SK-N-SH treated with all-trans-retinoic acid at 6 μM for 48 hours (cell line): ENCODE results near the gene CD300LF.

Experiments
- ATAC-seq: fragments of 200-7000 bp; cut with Tn5 transposase; 3 replicates; pipeline ENCODE4 v1.9.1; 2020; ENCODE audit warnings: mild to moderate bottlenecking, moderate library complexity
- ARNTL ChIP-seq: fragments of 450-650 bp; formaldehyde crosslinking; IDR thresholded peaks from 2 replicates; pipeline ENCODE4 v1.5.0; 2020; ENCODE audit warnings: low read depth, mild to moderate bottlenecking, moderate library complexity, borderline replicate concordance
- BACH2 ChIP-seq: fragments of 250-450 bp; sonication (Bioruptor Pico); IDR thresholded peaks from 2 replicates; pipeline ENCODE4 v1.9.0; 2021; ENCODE audit warnings: mild to moderate bottlenecking, borderline replicate concordance
- CREB5 ChIP-seq: fragments of 250-450 bp; sonication (Bioruptor Pico); IDR thresholded peaks from 2 replicates; pipeline ENCODE4 v1.5.1; 2020; ENCODE audit warnings: low read depth, mild to moderate bottlenecking, moderate library complexity
- CSDC2 ChIP-seq: fragments of 250-450 bp; sonication (Bioruptor Pico); IDR thresholded peaks from 2 replicates; pipeline ENCODE4 v1.5.0; 2020; ENCODE audit warnings: mild to moderate bottlenecking, moderate library complexity
- CSRNP3 ChIP-seq: fragments of 250-450 bp; sonication (Bioruptor Pico); IDR thresholded peaks from 2 replicates; pipeline ENCODE4 v1.5.1; 2021; ENCODE audit warnings: mild to moderate bottlenecking, moderate library complexity
- ESRRG ChIP-seq: fragments of 250-450 bp; sonication (Bioruptor Pico); IDR thresholded peaks from 2 replicates; pipeline ENCODE4 v1.6.1; 2021; ENCODE audit warnings: mild to moderate bottlenecking
- GLIS3 ChIP-seq: fragments of 250-450 bp; sonication (Bioruptor Pico); IDR thresholded peaks from 2 replicates; pipeline ENCODE4 v1.5.0; 2020; ENCODE audit warnings: mild to moderate bottlenecking, moderate library complexity
- ISL1 ChIP-seq: fragments of 250-450 bp; sonication (Bioruptor Pico); IDR thresholded peaks from 2 replicates; pipeline ENCODE4 v2.1.2; 2022; ENCODE audit warnings: mild to moderate bottlenecking, moderate library complexity
- OSR1 ChIP-seq: fragments of 250-450 bp; sonication (Bioruptor Pico); IDR thresholded peaks from 2 replicates; pipeline ENCODE4 v1.8.0; 2022; ENCODE audit warnings: moderate library complexity, mild to moderate bottlenecking, inconsistent platforms
- PATZ1 ChIP-seq: fragments of 250-450 bp; sonication (Bioruptor Pico); IDR thresholded peaks from 2 replicates; pipeline ENCODE4 v1.8.0; 2020; ENCODE audit warnings: mild to moderate bottlenecking, moderate library complexity, borderline replicate concordance
- POU6F1 ChIP-seq: fragments of 250-450 bp; sonication (Bioruptor Pico); IDR thresholded peaks from 2 replicates; pipeline ENCODE4 v1.8.0; 2021; ENCODE audit warnings: low read depth, mild to moderate bottlenecking, moderate library complexity, borderline replicate concordance
- SNAI2 ChIP-seq: fragments of 250-450 bp; sonication (Bioruptor Pico); IDR thresholded peaks from 2 replicates; pipeline ENCODE4 v1.5.0; 2020; ENCODE audit warnings: mild to moderate bottlenecking, moderate library complexity
- TCF4 ChIP-seq: fragments of 250-450 bp; sonication (Bioruptor Pico); IDR thresholded peaks from 2 replicates; pipeline ENCODE4 v1.8.0; 2021; ENCODE audit warnings: mild to moderate bottlenecking, moderate library complexity, borderline replicate concordance
- TOX ChIP-seq: fragments of 250-450 bp; sonication (Bioruptor Pico); IDR thresholded peaks from 2 replicates; pipeline ENCODE4 v1.8.0; 2021; ENCODE audit warnings: mild to moderate bottlenecking, moderate library complexity, borderline replicate concordance
- TSHZ2 ChIP-seq: fragments of 250-450 bp; sonication (Bioruptor Pico); IDR thresholded peaks from 2 replicates; pipeline ENCODE4 v1.5.0; 2020; ENCODE audit warnings: mild to moderate bottlenecking, moderate library complexity
- ZC3H10 ChIP-seq: fragments of 250-450 bp; sonication (Bioruptor Pico); IDR thresholded peaks from 2 replicates; pipeline ENCODE4 v1.5.1; 2021; ENCODE audit warnings: mild to moderate bottlenecking, moderate library complexity
- ZFP3 ChIP-seq: fragments of 250-450 bp; sonication (Bioruptor Pico); IDR thresholded peaks from 2 replicates; pipeline ENCODE4 v1.5.0; 2020; ENCODE audit warnings: mild to moderate bottlenecking, moderate library complexity
- ZFP30 ChIP-seq: fragments of 450-650 bp; formaldehyde crosslinking; IDR thresholded peaks from 2 replicates; pipeline ENCODE4 v1.5.0; 2022; ENCODE audit warnings: mild to moderate bottlenecking, moderate library complexity
- ZNF565 ChIP-seq: fragments of 450-650 bp; formaldehyde crosslinking; conservative IDR thresholded peaks from 2 replicates; pipeline ENCODE4 v1.5.0; 2020; ENCODE audit warnings: low read depth, mild to moderate bottlenecking, moderate library complexity
- ZNF70 ChIP-seq: fragments of 450-650 bp; formaldehyde crosslinking; IDR thresholded peaks from 2 replicates; pipeline ENCODE4 v1.5.0; 2020; ENCODE audit warnings: mild to moderate bottlenecking, moderate library complexity
- ZNF8 ChIP-seq: fragments of 450-650 bp; formaldehyde crosslinking; IDR thresholded peaks from 2 replicates; pipeline ENCODE4 v1.5.0; 2020; ENCODE audit warnings: mild to moderate bottlenecking, moderate library complexity

The CD300LF gene

GRCh38 chr17:74680213-74680612 is 32.5 kb downstream of the CD300LF start (continued):
- TF ChIP-seq ISL1 (CRISPR knock-in tag) (no peak), BACH2 (CRISPR knock-in tag) (no peak), ARNTL (CRISPR knock-in tag) (no peak), ZC3H10 (CRISPR knock-in tag) (no peak), POU6F1 (no peak), ZNF8 (CRISPR knock-in tag) (no peak)
- TF ChIP-seq, all 23 proteins: peak for 0

GRCh38 chr17:74679374-74679773 is 33.3 kb downstream of the CD300LF start:
- no peak for ATAC-seq
- no peak for TF ChIP-seq ZNF8 (CRISPR knock-in tag)

GRCh38 chr17:74678541-74678940 is 34.2 kb downstream of the CD300LF start:
- ATAC-seq, result no peak
- no peak for TF ChIP-seq ARNTL (CRISPR knock-in tag)
- no peak for TF ChIP-seq TOX (CRISPR knock-in tag)
- no peak for TF ChIP-seq ZFP30 (CRISPR knock-in tag)
- TF ChIP-seq ZNF70, result no peak
- no peak for TF ChIP-seq ZFP3 (CRISPR knock-in tag)
- TF ChIP-seq ZNF8 (CRISPR knock-in tag), result no peak
- no peak for TF ChIP-seq CSRNP3 (CRISPR knock-in tag)

GRCh38 chr17:74677558-74678466 is 34.9 kb downstream of the CD300LF start:
- no peak for TF ChIP-seq ZNF565 (CRISPR knock-in tag)
- TF ChIP-seq ZNF70, result no peak
- no peak for TF ChIP-seq SNAI2
- no peak for TF ChIP-seq ESRRG
- no peak for TF ChIP-seq ZC3H10 (CRISPR knock-in tag)
- TF ChIP-seq TOX (CRISPR knock-in tag), result no peak
- no peak for TF ChIP-seq BACH2 (CRISPR knock-in tag)
- TF ChIP-seq GLIS3 (CRISPR knock-in tag), result no peak
- TF ChIP-seq ZFP3 (CRISPR knock-in tag), result no peak
- no peak for ATAC-seq

- ATAC-seq, result peak; percentile 85
- 0 out of 2 replicates have a peak, but pooled peaks have one; percentile 65 for TF ChIP-seq PATZ1 (CRISPR knock-in tag)
- no peak for TF ChIP-seq TOX (CRISPR knock-in tag)
- peak; percentile 68 for TF ChIP-seq ISL1 (CRISPR knock-in tag)
- no peak for TF ChIP-seq ZC3H10 (CRISPR knock-in tag)
- 0 out of 2 replicates have a peak, but pooled peaks have one; percentile 22 for TF ChIP-seq TCF4
- TF ChIP-seq CSDC2 (CRISPR knock-in tag), result peak; percentile 99
- TF ChIP-seq GLIS3 (CRISPR knock-in tag), result peak; percentile 96
- peak; percentile 70; the same call in 1 of the 2 replicates for TF ChIP-seq ESRRG
- TF ChIP-seq OSR1 (CRISPR knock-in tag), result no peak
- peak; percentile 73 for TF ChIP-seq CREB5 (CRISPR knock-in tag)
- TF ChIP-seq SNAI2, result peak; percentile 99
- peak; percentile 61; the same call in 1 of the 2 replicates for TF ChIP-seq ZNF8 (CRISPR knock-in tag)
- peak; percentile 98 for TF ChIP-seq TSHZ2 (CRISPR knock-in tag)
These were observed 41.5 kb downstream of the CD300LF start for GRCh38 chr17:74671031-74671771.
